Measurements from ENCODE around the gene ZSCAN12.

- TF ChIP-seq EZH2 (IDR thresholded peaks at IDR 0.05; ENCODE audit: borderline replicate concordance, low read length) (no peak), CTCF (conservative IDR thresholded peaks at IDR 0.05 in 1 of 2, IDR thresholded peaks at IDR 0.05 in 1 of 2; ENCODE audit: extremely low read depth in 1 of 2, insufficient read depth in 1 of 2, low read depth in 1 of 2, low read length in 2 of 2) (no peak)
Observed at GRCh38 chr6:28334286-28335039, 65.1 kb downstream of the ZSCAN12 start.
